ENCODE results near the gene SHKBP1.

Gene SHKBP1

GRCh38 chr19:40630571-40631160, 54.0 kb downstream of the SHKBP1 start:
- Histone ChIP-seq H3K36me3 (ENCODE audit: control insufficient read depth, insufficient read depth, low read length) (no peaks in the 10 kb centered on the region), H2AK5ac (ENCODE audit: low read length) (no peak overlapping the region), H4K8ac (ENCODE audit: low read depth, low read length) (no peak overlapping the region), H2BK120ac (ENCODE audit: low read depth, low read length) (no peak overlapping the region), H3K56ac (ENCODE audit: low read length) (peak overlapping the region; percentile 78), H3K4me2 (ENCODE audit: low read length) (no peak overlapping the region), H4K5ac (ENCODE audit: low read length) (no peak overlapping the region), H3K27me3 (ENCODE audit: insufficient read depth, low read length, poor library complexity) (no peaks in the 10 kb centered on the region), H3K79me2 (ENCODE audit: control insufficient read depth, insufficient read depth, low read length) (no peaks in the 10 kb centered on the region), H3K9ac (ENCODE audit: low read length) (peak overlapping the region; percentile 21), H3K4me1 (ENCODE audit: control insufficient read depth, low read depth, low read length) (peaks cover 12% of the 10 kb centered on the region), H3K4me3 (ENCODE audit: low read length) (no peak overlapping the region), H2BK5ac (ENCODE audit: low read length) (peak overlapping the region; percentile 67), H3K23ac (ENCODE audit: low read length) (no peak overlapping the region), H3K27ac (ENCODE audit: low read depth, low read length) (no peak overlapping the region), H3K18ac (ENCODE audit: low read length) (no peak overlapping the region), H3K4ac (ENCODE audit: low read depth, low read length) (no peak overlapping the region), H3K79me1 (ENCODE audit: low read length) (no peaks in the 10 kb centered on the region), H2BK15ac (replicated peaks; ENCODE audit: low read depth) (no peak overlapping the region)
- WGBS (ENCODE audit: extremely low coverage, insufficient coverage, low lambda C conversion rate): no CpG with 5 or more reads among the region's 16 CpGs
- no peak for DNase-seq

- peak overlapping the region; percentile 34 for H3K18ac ChIP-seq (ENCODE audit: low read length)
- no CpG with 5 or more reads among the region's 3 CpGs for WGBS (ENCODE audit: extremely low coverage, insufficient coverage, low lambda C conversion rate)
- no peak overlapping the region for H4K5ac ChIP-seq (ENCODE audit: low read length)
- H2AK5ac ChIP-seq (ENCODE audit: low read length): no peak overlapping the region
- peak; percentile 96 for DNase-seq
- H3K79me1 ChIP-seq (ENCODE audit: low read length): no peaks in the 10 kb centered on the region
- H3K79me2 ChIP-seq (ENCODE audit: control insufficient read depth, insufficient read depth, low read length): no peaks in the 10 kb centered on the region
- no peaks in the 10 kb centered on the region for H3K27me3 ChIP-seq (ENCODE audit: insufficient read depth, low read length, poor library complexity)
- H3K4me2 ChIP-seq (ENCODE audit: low read length): no peak overlapping the region
- H3K36me3 ChIP-seq (ENCODE audit: control insufficient read depth, insufficient read depth, low read length): no peaks in the 10 kb centered on the region
- no peak overlapping the region for H4K8ac ChIP-seq (ENCODE audit: low read depth, low read length)
- H3K23ac ChIP-seq (ENCODE audit: low read length): no peak overlapping the region
- no peak overlapping the region for H3K4me3 ChIP-seq (ENCODE audit: low read length)
- peaks cover 12% of the 10 kb centered on the region for H3K4me1 ChIP-seq (ENCODE audit: control insufficient read depth, low read depth, low read length)
- H3K27ac ChIP-seq (ENCODE audit: low read depth, low read length): no peak overlapping the region
- H3K56ac ChIP-seq (ENCODE audit: low read length): peak overlapping the region; percentile 78
- no peak overlapping the region for H2BK5ac ChIP-seq (ENCODE audit: low read length)
- H2BK15ac ChIP-seq (replicated peaks; ENCODE audit: low read depth): peak overlapping the region; percentile 43
- H2BK120ac ChIP-seq (ENCODE audit: low read depth, low read length): no peak overlapping the region
- no peak overlapping the region for H3K9ac ChIP-seq (ENCODE audit: low read length)
- H3K4ac ChIP-seq (ENCODE audit: low read depth, low read length): no peak overlapping the region
These were observed 55.8 kb downstream of the SHKBP1 start for GRCh38 chr19:40632311-40633036.

GRCh38 chr19:40633207-40633606, 56.5 kb downstream of the SHKBP1 start:
- DNase-seq: no peak
- Histone ChIP-seq H3K56ac (ENCODE audit: low read length) (no peak overlapping the region), H3K4me3 (ENCODE audit: low read length) (no peak overlapping the region), H3K4me2 (ENCODE audit: low read length) (no peak overlapping the region), H3K79me1 (ENCODE audit: low read length) (no peaks in the 10 kb centered on the region), H2BK5ac (ENCODE audit: low read length) (peak overlapping the region; percentile 76), H2BK15ac (replicated peaks; ENCODE audit: low read depth) (no peak overlapping the region), H2BK120ac (ENCODE audit: low read depth, low read length) (no peak overlapping the region), H3K18ac (ENCODE audit: low read length) (peak overlapping the region; percentile 34), H3K9ac (ENCODE audit: low read length) (peak overlapping the region; percentile 14), H2AK5ac (ENCODE audit: low read length) (no peak overlapping the region), H3K4ac (ENCODE audit: low read depth, low read length) (no peak overlapping the region), H4K5ac (ENCODE audit: low read length) (peak overlapping the region; percentile 13), H3K27me3 (ENCODE audit: insufficient read depth, low read length, poor library complexity) (no peaks in the 10 kb centered on the region), H3K79me2 (ENCODE audit: control insufficient read depth, insufficient read depth, low read length) (no peaks in the 10 kb centered on the region), H3K27ac (ENCODE audit: low read depth, low read length) (no peak overlapping the region), H3K23ac (ENCODE audit: low read length) (no peak overlapping the region), H3K4me1 (ENCODE audit: control insufficient read depth, low read depth, low read length) (peaks cover 12% of the 10 kb centered on the region), H3K36me3 (ENCODE audit: control insufficient read depth, insufficient read depth, low read length) (no peaks in the 10 kb centered on the region), H4K8ac (ENCODE audit: low read depth, low read length) (no peak overlapping the region)
- WGBS (ENCODE audit: extremely low coverage, insufficient coverage, low lambda C conversion rate): no CpG with 5 or more reads among the region's 5 CpGs

- H2AK5ac ChIP-seq (ENCODE audit: low read length): no peak overlapping the region
- H3K23ac ChIP-seq (ENCODE audit: low read length): no peak overlapping the region
- H2BK5ac ChIP-seq (ENCODE audit: low read length): no peak overlapping the region
- no CpG with 5 or more reads among the region's 1 CpG for WGBS (ENCODE audit: extremely low coverage, insufficient coverage, low lambda C conversion rate)
- H3K27ac ChIP-seq (ENCODE audit: low read depth, low read length): no peak overlapping the region
- no peak overlapping the region for H3K4me2 ChIP-seq (ENCODE audit: low read length)
- H3K4ac ChIP-seq (ENCODE audit: low read depth, low read length): no peak overlapping the region
- H3K9ac ChIP-seq (ENCODE audit: low read length): no peak overlapping the region
- no peak overlapping the region for H4K5ac ChIP-seq (ENCODE audit: low read length)
- H3K36me3 ChIP-seq (ENCODE audit: control insufficient read depth, insufficient read depth, low read length): no peaks in the 10 kb centered on the region
- H3K18ac ChIP-seq (ENCODE audit: low read length): no peak overlapping the region
- no peak overlapping the region for H3K56ac ChIP-seq (ENCODE audit: low read length)
- no peaks in the 10 kb centered on the region for H3K27me3 ChIP-seq (ENCODE audit: insufficient read depth, low read length, poor library complexity)
- H3K79me2 ChIP-seq (ENCODE audit: control insufficient read depth, insufficient read depth, low read length): no peaks in the 10 kb centered on the region
- no peak overlapping the region for H4K8ac ChIP-seq (ENCODE audit: low read depth, low read length)
- H3K4me3 ChIP-seq (ENCODE audit: low read length): no peak overlapping the region
- H3K79me1 ChIP-seq (ENCODE audit: low read length): no peaks in the 10 kb centered on the region
- DNase-seq: no peak
- H3K4me1 ChIP-seq (ENCODE audit: control insufficient read depth, low read depth, low read length): peaks cover 5% of the 10 kb centered on the region
- H2BK120ac ChIP-seq (ENCODE audit: low read depth, low read length): no peak overlapping the region
- H2BK15ac ChIP-seq (replicated peaks; ENCODE audit: low read depth): no peak overlapping the region
These were observed 61.7 kb downstream of the SHKBP1 start for GRCh38 chr19:40638327-40638726.

- DNase-seq: no peak
- Histone ChIP-seq H3K56ac (ENCODE audit: low read length) (no peak overlapping the region), H3K4me3 (ENCODE audit: low read length) (no peak overlapping the region), H3K79me2 (ENCODE audit: control insufficient read depth, insufficient read depth, low read length) (no peaks in the 10 kb centered on the region), H3K4me1 (ENCODE audit: control insufficient read depth, low read depth, low read length) (peaks cover 5% of the 10 kb centered on the region), H3K27ac (ENCODE audit: low read depth, low read length) (no peak overlapping the region), H4K8ac (ENCODE audit: low read depth, low read length) (no peak overlapping the region), H3K36me3 (ENCODE audit: control insufficient read depth, insufficient read depth, low read length) (no peaks in the 10 kb centered on the region), H3K27me3 (ENCODE audit: insufficient read depth, low read length, poor library complexity) (no peaks in the 10 kb centered on the region), H3K79me1 (ENCODE audit: low read length) (no peaks in the 10 kb centered on the region), H3K18ac (ENCODE audit: low read length) (no peak overlapping the region), H2AK5ac (ENCODE audit: low read length) (no peak overlapping the region), H2BK120ac (ENCODE audit: low read depth, low read length) (no peak overlapping the region), H3K9ac (ENCODE audit: low read length) (no peak overlapping the region), H4K5ac (ENCODE audit: low read length) (no peak overlapping the region), H3K4me2 (ENCODE audit: low read length) (no peak overlapping the region), H3K4ac (ENCODE audit: low read depth, low read length) (no peak overlapping the region), H2BK5ac (ENCODE audit: low read length) (no peak overlapping the region), H2BK15ac (replicated peaks; ENCODE audit: low read depth) (no peak overlapping the region), H3K23ac (ENCODE audit: low read length) (no peak overlapping the region)
- no CpG with 5 or more reads among the region's 6 CpGs for WGBS (ENCODE audit: extremely low coverage, insufficient coverage, low lambda C conversion rate)
These were observed 62.9 kb downstream of the SHKBP1 start for GRCh38 chr19:40639638-40639982.

Data from mesendoderm (in vitro differentiated cells).